CD4-positive, alpha-beta T cell treated with Interleukin-1 beta for 1 hour (primary cell): ENCODE results near the gene EFTUD2.
A peak's percentile ranks its signal among the peaks of the same experiment; 100 is the strongest.
"Not testable (repeated sequence)": the region's sequence is repeated elsewhere in the genome, so short reads cannot be mapped to it uniquely, and the experiment has no call there.

ENCODE experiments used
- DNase-seq, 2 donors: peaks; one replicate each; pipeline ENCODE4 v3.0.0-alpha.2; 2020 to 2022

The EFTUD2 gene

DNA sequence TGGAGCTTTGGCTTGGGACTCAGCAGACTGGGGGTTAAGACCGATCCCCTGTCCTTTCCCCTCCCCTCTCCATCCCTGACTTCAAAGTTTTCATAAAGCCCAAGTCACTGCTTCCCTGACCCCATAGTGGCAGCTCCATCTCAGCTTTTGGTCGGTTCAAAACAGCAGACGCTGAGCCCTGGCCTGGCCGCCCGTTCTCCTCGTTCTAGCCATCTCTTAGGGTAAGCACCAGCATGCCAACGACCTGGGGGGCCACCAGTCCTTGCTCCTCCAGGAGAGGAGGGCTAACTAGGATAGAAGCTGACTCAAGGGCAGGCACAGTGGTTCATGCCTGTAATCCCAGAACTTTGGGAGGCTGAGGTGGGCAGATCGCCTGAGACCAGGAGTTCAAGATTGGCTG lies 53.0 kb downstream of the EFTUD2 start:
- DNase-seq: no peak

DNA sequence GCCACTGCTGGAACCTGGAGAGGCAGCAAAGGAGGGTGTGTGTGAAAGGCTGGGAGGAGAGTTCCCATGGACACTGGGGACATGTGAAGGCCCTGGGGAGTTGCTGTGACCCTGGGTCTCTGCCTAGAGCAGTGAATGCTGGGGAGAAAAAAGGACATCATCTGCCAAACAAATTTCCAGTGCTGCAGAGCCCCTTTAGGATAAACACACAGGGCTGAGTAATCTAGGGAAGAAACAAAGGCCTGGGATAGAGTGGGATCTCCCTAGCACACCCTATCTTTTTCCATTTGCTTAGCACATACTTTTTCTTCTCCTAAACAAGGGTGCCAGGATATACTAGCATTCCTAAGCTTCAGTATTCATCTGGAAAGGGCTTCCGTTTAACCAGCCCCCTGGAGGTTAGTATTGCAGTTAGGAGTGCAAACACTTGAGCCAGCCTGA lies 54.8 kb downstream of the EFTUD2 start:
- DNase-seq: no peak

DNA sequence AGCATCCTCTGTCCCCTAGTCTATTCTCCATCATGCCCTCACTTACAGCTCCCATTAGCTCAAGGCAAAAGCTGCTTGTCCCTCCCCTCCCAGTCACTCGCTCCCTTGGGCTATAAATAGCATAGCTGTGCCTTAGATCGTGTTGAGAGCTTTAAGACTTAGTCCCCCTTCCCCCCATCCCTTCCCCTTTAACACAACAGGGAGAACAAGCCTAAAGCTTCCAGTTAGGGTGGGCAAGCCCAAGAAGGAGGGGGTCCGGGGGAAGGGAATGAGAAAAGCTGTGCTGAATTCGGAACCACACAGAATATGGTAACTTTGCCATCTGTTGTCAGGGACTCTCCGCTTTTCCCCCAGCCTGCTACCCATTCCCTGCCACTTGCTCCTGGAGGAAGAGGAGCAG lies 56.5 kb downstream of the EFTUD2 start:
- no peak for DNase-seq

DNA sequence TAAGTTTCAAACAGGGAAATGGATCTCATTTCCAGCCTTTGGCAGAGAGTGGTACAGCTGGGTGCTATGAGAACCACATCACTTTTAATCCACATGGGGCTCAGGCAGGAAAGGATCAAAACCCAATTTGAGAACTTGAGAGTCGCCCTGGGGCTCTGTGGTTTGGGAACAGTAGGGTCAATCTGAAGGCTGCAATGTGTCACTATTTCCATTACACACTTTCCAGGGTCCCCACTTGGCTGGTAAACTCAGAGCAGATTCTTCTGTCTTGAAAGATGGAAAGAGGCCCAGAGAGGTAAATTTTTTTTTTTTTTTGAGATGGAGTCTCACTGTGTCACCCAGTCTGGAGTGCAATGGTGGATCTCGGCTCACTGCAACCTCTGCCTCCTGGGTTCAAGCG lies 58.3 kb downstream of the EFTUD2 start:
- no peak for DNase-seq

DNA sequence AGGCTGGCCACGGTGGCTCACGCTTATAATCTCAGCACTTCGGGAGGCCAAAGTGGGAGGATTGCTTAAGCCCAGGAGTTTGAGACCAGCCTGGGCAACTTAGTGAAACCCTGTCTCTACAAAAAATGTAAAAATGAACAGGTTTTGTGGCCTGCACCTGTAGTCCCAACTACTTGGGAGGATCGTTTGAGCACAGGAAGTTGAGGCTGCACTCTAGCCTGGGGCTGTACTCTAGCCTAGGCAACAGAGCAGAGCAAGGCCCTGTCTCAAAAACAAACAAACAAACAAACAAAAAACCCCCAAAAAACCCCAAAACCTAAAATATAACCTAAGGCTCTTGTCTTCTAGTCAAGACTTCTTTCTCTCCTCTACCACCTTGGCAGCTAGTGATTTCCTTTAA lies 59.0 kb downstream of the EFTUD2 start:
- no peak for DNase-seq

DNA sequence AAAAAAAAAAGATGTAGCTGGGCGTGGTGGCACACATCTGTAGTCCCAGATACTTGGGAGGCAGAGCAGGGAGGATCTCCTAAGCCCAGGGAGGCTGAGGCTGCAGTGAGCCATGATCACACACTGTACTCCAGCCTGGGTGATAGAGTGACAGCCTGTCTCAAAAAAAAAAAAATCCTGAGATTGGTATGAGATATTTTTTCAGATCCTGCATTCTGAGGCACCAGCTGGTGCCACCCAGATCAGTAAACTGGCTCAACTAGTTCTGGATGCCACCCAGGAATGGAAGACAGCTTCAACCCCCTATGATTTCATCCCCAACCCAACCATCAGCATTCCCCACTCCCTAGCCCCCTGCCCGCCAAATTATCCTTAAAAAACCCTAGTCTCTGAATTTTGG lies 62.0 kb downstream of the EFTUD2 start:
- DNase-seq: no peak

DNA sequence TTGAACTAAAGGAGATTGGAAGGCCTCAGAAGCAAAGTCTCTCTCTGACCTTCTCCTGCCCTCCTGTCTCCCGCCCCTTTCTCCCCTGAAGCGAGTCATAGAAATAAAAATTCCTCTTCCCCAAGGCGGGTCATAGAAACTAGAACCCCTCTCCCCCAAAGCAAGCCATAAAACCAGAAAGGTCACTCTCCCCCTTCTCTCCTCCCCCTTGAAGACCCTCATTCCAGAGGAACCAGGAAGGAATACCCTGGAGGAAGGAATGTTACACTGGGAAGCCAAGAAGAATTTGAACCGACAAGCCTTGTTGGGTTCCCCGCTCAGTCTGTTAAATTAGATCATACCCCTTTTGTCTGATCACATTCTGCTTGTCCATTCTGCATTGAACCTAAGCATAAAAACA lies 66.4 kb downstream of the EFTUD2 start:
- no peak for DNase-seq

DNA sequence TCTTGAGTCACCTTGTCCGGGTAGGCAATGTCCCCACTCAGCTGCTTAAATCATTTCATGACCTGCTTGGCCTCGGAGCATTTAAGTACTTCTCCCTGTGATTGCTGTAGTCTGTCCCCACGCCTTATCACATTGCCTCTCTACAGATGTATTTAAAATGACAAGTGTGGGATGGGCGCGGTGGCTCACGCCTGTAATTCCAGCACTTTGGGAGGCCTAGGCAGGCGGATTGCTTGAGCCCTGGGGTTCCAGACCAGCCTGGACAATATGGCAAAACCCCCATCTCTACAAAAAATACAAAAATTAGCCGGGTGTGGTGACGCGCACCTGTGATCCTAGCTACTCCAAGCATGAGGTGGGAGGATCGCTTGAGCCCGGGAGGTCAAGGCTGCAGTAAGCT lies 67.9 kb downstream of the EFTUD2 start:
- no peak for DNase-seq

DNA sequence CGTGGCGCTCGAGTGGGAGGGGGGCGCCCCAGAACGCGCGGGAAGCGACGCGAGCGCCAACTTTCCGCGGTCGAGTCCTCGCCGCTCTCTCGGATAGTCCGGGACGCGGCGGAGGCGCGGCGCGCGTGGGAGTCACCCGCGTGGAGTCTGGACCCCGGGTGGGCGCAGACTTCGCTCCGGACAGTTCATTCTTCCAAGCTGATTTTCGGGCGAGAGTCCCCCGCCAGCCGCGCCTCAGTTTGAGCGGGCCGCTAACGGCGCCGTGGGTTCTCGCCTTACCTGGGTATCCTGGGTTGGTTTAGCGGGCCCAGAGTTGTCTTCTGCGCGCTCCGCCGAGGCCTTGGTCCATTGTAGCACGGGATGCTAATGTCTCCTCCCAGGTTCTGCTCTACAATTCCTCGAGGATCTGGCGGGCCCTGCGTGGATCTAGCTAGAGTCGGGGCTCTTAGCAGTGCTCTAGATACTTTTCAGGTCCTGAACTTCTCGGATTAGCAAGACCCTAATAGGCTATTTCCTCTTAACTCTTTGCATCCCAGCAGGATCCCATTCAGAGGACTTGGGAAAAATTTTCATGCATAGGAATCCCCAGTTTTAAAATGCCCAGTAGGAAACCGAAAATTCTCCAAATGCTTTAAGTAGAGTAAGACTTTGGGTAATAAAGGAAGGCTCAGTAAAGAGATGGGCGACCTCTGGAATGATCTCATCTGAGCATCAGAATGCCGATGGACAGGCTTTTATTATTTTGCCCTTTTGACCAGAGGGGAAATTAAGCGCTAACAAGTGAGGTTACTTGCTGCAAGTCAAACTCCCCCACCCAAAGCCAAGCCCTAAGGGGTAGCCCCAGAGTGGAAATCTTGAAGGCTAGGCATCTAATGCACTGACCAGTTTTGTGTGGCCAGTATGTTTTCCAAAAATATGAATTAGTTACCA lies 68.6 kb downstream of the EFTUD2 start:
- DNase-seq: peak in 1 of 2 donors; percentile 1

DNA sequence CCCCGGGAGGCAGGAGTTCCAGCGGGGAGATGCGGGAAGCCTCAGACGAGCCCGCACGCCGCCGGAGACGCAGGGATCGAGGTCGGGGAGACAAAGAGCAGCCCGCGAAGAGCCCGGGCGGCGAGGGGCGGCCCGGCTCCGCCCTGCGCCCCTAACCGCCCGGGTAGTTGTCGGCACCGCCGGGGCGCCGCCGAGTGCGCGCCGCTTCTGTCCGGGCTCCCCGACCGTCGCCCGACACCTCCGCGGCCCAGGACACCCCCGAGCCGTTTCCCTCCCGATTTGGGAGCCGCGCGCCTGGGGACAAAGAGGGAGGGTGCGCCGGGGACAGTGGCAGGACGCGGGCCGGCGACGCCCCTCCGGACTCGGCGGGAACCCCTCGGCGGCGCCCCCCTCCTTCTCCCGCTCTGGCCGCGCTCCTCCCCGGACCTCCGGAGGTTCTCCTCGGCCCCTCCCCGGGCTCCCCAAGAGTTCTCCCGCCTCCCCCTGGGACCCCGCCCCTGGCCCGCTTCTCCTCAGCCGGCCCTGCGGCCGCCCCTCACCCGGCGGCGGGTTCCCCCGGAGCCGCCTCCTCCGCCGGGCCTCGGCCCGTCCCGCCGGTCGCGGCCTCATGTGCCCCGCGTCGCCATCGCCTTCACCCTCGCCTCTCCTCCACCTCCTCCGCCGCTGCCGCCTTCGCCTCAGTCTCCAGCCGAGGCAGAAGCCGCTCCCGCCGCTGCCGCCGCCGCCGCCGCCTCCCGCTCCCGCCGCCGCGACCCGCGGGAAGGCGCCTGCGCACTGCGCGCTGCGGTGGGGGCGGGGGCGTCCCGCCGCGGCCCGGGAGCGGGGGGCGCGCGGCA lies 69.5 kb downstream of the EFTUD2 start, which contains the start of gene GJC1:
TSS of gene GJC1 (minus strand) at position 765 of the 836 bp plus-strand sequence. CDS start 24,470 bp downstream, outside the sequence.
- peak in 1 of 2 donors; percentile 8 for DNase-seq

DNA sequence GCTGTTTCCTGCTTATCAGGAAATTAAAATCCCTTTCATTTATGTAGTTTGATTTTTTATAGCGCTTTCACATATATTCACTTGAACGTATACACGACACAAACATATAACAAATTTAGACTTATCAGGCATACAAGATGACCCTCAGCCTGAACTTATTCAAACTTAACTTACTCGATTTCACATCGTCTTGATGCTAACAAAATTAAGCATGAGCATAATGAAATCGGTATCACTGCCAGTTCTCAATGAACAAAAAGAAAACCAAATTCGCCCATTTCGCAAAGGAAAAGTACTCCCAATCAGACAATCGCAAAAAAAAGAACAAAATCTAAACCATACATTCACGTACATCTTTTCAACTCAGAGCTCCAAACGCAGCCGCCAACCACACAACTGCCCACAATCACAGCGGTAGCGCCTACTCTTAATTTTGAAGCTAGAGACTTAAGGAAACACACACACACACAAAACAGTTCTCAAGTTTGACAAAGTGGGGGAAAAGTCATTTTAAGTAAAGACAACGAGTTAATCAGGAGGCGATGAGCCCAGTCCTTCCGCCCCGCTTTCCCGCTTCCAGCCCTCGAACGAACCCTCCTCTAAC lies 70.2 kb downstream of the EFTUD2 start:
- DNase-seq: peak in 1 of 2 donors; percentile 16

DNA sequence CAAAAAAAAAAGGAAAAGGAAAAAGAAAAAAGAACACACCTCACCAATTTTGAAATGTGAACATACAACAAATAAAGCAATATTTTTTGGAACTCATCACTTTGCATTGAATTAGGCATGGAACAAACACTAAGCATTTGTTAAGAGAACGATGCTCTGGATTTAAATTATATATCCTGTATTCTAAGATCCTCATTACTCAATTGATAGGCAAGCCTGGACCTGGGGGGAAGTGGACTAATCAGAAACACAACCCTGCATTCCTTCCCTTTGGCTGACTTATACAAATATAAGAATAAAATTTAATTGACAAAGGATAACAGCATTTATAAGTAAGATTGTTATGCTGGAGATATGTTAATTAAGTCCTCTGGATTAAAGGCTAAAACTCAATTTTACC lies 71.4 kb downstream of the EFTUD2 start:
- DNase-seq: no peak

DNA sequence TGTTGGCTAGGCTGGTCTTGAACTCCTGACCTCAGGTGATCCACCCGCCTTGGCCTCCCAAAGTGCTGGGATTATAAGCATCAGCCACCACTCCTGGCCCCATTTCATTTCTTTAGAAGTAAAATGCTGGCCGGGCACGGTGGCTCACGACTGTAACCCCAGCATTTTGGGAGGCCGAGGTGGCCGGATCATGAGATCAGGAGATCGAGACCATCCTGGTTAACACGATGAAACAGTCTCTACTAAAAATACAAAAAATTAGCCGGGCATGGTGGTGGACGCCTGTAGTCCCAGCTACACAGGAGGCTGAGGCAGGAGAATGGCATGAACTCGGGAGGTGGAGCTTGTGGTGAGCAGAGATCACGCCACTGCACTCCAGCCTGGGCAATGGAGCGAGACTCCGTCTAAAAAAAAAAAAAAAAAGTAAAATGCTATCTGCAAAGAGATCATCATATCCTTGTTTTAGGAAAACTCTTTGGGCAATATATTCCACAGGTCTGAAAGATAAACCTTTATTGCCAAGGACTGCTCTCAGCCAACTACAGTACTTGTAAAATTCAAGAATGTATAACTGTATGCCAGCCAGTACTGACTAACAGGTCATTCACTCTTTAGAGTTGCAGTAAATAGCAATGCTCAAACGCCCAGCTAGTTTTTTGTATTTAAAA lies 73.0 kb downstream of the EFTUD2 start:
- DNase-seq: no peak

DNA sequence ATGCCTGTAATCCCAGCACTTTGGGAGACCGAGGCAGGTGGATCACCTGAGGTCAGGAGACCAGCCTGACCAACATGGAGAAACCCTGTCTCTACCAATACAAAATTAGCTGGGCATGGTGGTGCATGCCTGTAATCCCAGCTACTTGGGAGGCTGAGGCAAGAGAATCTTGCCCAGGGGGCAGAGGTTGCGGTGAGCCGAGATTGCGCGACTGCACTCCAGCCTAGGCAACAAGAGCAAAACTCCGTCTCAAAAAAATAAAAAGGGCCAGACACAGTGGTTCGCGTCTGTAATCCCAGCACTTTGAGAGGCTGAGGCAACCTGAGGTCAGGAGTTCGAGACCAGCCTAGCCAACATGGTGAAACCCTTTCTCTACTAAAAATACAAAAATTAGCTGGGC lies 74.0 kb downstream of the EFTUD2 start:
- DNase-seq: not testable (repeated sequence)

DNA sequence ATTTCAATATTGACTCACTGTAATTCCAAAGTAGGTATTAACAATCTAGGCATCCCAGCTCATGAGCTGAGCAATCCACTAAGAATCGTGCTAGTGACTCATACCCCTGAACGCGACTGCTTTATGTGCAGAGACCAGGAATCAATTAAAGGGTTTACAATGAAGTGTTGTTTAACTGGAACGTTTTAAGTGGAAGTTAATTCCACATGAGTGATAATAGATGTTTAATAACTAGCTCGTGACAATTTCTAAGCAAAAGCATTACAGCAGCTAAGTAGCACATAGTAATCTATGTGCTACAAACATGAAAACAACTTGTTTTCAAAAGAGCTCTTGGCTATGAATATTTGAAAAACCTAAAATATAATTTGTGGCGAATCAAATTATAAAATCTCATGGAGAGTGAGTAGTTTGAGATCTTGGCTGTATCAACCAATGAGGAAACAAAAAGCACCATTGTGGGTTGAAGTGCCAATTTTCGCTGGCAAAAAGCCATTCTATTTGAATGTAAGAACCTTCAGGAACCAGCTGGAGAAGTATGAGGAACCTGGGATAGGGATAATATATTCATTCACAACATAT lies 78.5 kb downstream of the EFTUD2 start:
- no peak for DNase-seq

DNA sequence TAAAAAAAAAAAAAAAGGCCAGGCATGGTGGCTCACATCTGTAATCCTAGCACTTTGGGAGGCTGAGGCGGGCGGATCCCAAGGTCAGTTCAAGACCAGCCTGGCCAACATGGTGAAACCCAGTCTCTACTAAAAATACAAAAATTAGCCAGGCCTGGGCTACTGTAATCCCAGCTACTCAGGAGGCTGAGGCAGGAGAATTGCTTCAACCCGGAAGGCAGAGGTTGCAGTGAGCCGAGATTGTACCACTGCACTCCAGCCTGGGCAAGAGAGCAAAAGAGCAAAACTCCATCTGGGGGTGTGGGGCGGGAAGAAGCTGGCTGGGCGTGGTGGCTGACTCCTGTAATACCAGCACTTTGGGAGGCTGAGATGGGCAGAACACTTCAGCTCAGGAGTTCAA lies 80.7 kb downstream of the EFTUD2 start:
- DNase-seq: not testable (repeated sequence)

DNA sequence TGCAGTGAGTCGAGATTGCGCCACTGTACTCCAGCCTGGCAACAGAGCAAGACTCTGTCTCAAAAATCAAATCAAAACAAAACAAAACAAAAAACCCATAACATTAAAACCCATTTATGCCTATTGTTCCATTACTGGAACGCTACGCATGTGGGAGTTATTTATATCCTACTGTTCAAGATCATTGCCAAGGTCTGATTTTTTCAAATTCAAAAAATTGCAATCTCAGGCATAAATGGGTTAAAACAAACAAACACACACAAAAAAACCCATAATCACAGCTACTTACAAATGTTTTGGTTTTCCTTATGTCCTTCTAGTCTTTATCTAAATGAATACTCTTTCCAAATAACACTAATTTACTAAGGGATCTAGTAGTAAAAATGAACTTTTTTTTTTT lies 87.0 kb downstream of the EFTUD2 start:
- no peak for DNase-seq

DNA sequence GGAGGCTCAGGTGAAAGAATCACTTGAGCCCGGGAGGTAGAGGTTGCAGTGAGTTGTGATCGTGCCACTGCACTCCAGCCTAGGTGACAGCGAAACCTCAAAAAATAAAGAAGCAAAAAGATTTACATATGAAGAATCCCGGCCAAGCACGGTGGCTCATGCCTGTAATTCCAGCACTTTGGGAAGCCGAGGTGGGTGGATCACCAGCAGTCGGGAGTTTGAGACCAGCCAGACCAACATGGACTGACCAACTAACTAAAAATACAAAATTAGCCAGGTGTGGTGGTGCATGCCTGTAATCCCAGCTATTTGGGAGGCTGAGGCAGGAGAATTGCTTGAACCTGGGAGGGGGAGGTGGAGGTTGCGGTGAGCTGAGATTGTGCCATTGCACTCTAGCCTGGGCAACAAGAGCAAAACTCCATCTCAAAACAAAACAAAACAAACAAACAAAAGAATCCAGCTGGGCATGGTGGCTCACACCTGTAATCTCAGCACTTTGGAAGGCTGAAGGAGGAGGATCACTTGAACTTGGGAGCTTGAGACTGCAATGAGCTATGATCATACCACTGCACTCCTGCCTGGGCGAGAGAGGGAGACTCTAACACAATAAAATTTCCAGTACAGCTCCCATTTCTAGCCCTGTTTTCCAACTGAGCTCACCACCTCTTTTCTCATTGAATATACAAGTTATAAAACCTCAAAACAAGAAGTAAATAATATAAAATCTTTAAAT lies 90.4 kb downstream of the EFTUD2 start:
- not testable (repeated sequence) for DNase-seq

DNA sequence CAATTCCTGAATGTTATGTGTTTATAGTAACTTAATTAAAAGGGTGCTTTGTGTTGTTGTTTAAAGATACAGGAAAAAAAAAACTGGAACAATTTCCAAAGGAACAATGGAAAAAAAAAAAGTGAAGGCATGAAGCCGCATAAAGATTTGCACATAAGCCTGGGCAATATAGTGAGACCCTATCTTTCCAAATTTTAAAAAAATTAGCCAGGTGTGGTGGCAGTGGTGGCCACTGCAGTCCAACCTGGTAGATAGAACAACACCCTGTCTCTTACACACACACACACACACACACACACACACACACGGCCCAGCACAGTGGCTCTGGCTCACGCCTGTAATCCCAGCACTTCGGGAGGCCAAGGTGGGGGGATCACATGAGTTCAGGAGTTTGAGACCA lies 91.1 kb downstream of the EFTUD2 start:
- no peak for DNase-seq

DNA sequence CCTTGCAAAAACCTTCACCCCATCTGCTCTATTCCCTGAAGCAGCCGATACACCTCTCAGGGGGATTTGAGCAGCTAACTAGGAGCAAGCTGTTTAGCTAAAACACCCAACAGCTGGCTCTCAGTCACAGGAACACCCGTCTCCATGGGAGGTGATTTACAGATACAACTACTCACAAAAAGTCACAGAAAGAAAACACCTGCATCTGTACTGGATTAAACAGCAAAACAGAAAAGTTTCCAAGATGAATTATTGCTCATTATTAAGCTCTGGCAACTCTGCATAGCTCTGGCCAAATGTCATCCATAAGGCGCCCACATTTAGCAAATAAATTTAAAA lies 91.5 kb downstream of the EFTUD2 start:
- no peak for DNase-seq

DNA sequence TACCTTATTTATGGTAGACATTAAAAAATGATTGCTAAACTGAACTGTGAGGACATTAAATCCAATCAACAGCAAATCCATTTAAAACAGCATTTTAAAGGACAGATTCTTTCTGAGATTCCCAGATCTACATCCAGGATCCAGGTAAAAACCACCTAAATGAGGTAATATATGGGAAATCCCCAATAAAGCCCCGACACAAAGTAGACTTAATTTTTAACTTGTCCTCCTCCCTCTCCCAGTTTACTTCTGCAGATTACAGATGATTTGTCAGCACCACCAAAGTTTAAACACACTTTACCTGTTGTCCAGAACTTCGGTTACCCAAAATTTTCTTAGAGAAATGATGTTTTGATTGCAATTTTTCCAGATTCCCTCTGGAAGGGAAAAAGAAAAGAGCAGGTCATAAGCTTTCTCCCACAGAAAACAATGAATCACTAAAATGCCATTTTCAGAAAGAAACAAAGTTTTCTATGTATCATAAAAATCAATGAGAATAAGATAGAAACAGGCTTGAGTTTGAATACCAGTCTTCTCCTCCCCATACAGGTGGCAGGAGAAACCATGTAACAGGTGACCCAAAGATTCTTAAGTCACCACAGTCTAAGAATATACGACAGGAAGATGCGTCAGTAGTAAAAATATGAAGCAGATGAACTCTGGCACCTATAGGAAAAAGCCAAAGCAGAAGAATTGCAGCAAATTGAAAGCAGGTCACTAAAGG lies 92.0 kb downstream of the EFTUD2 start:
- no peak for DNase-seq
